PC-9 (cell line): ENCODE measurements around the gene OVCH2.

Experiments
- CTCF ChIP-seq: fragments of 200-600 bp; sonication (generic); conservative IDR thresholded peaks from 2 replicates; pipeline ENCODE4 v1.6.1; 2017; ENCODE audit warnings: mixed run types, antibody characterized with exemption, mild to moderate bottlenecking, moderate library complexity
- EZH2 ChIP-seq: fragments of 200-600 bp; sonication (generic); IDR thresholded peaks from 2 replicates; pipeline ENCODE4 v1.8.0; 2017; ENCODE audit warnings: antibody characterized with exemption, low read depth

- TF ChIP-seq CTCF (no peak), EZH2 (no peak)
Measured at GRCh38 chr11:7749456-7749855, 43.2 kb upstream of the OVCH2 start.
